GM19467 (cell line): ENCODE results near the gene PTPRC.
A peak's percentile ranks its signal among the peaks of the same experiment; 100 is the strongest.

Experiments
- ATAC-seq: cut with Tn5 transposase; IDR thresholded peaks from one replicate; pipeline ENCODE4 v1.9.1; 2021; ENCODE audit warnings: mild to moderate bottlenecking, moderate library complexity; ENCODE audit not compliant: unreplicated experiment

Gene PTPRC

GRCh38 chr1:198620951-198621824 lies 17.7 kb upstream of the PTPRC start:
- peak; percentile 69 for ATAC-seq

- no peak for ATAC-seq
These were observed 16.8 kb upstream of the PTPRC start for GRCh38 chr1:198622001-198622400.

- ATAC-seq: no peak
These were observed 14.8 kb upstream of the PTPRC start for GRCh38 chr1:198623752-198624647.

DNA sequence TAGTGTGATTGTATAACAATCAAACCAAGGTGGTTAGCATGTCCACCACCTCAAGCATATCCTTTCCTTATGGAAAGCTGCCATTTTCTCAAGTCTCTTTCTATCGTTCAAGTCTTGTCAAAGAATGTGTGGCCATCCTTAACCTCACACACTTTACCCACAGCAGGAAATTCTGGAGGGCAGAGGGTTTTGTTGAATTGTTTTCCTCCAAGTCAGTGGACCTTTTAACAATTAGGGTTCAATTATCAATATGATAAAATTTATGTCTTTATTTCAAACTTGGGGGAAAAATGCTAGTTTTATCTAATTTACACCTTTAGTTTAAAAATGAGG lies 14.2 kb upstream of the PTPRC start:
- no peak for ATAC-seq

GRCh38 chr1:198627436-198628066 lies 11.3 kb upstream of the PTPRC start:
- ATAC-seq: no peak

GRCh38 chr1:198628067-198628455 lies 10.8 kb upstream of the PTPRC start:
- no peak for ATAC-seq

- no peak for ATAC-seq
These were observed 9.2 kb upstream of the PTPRC start for GRCh38 chr1:198629610-198630009.

- no peak for ATAC-seq
These were observed 8.0 kb upstream of the PTPRC start for GRCh38 chr1:198630863-198631262.

- no peak for ATAC-seq
These were observed 7.5 kb upstream of the PTPRC start for GRCh38 chr1:198631292-198631691.

GRCh38 chr1:198632007-198632406 lies 6.8 kb upstream of the PTPRC start:
- ATAC-seq: no peak

GRCh38 chr1:198633675-198634121 lies 5.1 kb upstream of the PTPRC start:
- ATAC-seq: no peak

GRCh38 chr1:198635964-198636363 lies 2.9 kb upstream of the PTPRC start:
- no peak for ATAC-seq

DNA sequence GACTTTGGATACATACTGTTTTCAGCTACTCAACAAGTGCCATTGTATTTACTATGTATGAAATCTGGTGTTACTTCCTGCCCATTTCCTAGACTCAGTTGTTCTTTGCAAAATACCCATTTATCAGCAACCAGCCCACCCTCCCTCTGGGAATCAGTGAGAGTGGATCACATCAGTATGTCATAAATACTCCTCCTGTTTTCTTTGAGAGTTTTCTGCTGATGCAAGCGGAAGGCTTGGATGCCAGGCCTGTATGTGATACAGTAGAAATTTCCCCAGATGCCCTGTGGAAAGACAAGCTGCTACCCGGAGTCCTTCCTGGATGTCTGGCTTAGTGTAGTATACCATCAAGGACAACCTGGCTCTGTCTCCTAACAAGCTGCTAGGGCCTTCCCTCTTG lies 2.4 kb upstream of the PTPRC start:
- ATAC-seq: no peak

GRCh38 chr1:198637157-198637556 lies 1.7 kb upstream of the PTPRC start:
- ATAC-seq: no peak

DNA sequence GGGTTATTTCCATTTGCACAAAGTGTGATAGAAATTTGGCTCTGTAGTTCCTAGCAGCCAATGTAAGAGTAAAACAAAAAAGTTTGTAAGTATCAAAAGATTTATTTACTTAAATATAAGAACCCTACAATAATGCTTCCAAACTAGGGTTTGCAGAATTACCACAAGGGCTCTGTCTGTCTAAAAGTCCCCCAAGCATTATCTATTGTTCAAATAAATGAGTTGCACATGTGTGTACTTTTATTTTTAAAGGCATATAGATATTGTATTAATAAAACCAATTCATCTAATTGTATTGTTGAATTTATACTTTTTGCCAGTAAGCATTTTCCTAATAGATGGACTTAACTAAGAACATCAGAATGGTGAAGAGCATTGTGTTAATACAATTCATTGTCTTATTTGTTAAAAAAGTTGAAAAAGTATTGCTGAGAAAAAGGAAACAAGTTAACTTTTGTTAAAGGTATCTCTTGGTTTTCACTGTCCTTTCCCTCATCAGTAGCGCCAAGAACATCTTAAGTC lies 863 bp upstream of the PTPRC start:
- ATAC-seq: no peak

DNA sequence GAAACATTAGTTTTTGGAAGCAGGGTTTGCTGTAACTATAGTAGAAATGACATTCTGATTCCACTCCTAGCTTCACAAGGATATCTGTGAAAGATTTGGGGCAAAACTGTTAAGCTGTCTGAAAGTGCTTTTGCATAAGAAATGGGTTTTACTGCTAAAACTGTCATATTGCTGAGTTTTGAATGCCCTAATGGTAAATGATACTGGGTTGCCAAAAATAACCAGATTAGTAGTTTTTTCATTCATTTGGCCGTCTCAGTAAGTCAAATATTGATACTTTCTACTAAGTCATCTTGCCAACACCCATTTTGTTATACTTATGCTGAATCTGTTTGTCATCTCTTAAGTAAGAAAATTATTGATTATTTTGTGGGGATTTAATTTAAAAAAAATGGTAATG lies 399 bp upstream of the PTPRC start:
- peak; percentile 16 for ATAC-seq

GRCh38 chr1:198639671-198640143 lies 867 bp downstream of the PTPRC start:
- ATAC-seq: no peak

DNA sequence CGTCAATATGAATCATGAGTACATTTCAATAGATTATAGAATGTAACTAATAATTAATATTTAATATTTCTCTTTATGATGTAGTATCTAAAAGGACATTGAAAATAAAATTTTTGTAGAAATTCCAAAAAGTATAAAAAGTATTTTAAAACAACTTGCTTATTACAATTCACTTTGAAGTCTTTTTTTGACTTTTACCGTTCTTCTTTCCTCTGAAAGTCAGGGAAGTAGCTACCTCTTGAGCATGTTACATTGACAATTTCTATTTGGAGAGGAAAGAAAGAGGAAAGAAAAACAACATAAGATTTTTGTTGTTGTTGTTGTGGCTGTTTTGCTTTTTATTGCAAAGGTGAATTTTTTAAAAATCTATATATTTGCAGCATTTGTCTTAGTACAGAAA lies 1.3 kb downstream of the PTPRC start:
- ATAC-seq: no peak

DNA sequence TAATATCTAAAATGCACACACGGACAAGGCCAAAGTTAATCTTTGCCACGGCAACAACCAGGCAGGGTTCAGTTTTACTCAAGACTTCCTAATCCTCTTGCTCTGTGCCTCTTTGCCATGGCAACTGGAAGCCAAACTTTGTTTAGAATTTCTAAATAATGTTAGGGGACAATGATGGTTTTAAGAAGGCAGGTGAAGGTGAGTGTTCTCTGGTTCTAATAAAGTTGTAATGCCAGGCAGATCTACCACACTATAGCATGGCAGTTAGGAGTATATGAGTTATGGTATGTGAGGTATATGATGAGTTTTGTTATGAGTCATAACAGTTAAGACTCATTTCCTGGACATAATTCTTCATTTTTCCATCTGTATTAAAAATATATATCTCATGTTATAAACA lies 2.7 kb downstream of the PTPRC start:
- ATAC-seq: peak; percentile 52

DNA sequence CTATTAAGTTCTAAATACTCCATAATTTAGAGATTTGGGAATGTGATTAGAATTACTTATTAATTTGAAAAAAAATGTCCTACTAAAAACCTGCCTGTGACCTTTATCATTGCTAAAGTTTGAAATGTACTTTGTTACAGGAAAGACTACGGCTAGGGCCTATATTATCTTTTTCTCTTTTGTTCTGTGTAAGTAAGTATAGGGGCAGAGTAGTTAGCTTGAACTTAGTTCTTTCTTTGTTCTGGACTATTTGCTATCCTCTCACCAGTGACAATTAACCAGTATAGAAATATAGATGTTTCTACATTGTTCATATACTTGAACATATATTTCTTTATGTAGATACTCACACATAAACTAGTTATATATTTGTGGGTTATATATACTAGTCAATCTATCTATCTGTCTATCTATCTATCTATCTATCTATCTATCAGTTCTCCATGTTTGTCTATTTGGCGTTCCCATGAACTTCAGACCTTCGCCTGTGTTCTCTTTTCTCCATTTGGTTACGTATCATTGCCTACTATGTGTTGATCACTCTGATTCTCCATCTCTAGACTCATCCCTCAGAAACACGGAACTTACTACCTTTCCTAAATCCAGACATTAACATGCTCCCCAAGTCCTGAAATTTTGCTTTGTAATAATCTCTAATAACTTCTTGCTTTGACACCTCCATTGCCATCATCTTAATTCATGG lies 3.3 kb downstream of the PTPRC start:
- no peak for ATAC-seq

GRCh38 chr1:198642983-198643382 lies 4.1 kb downstream of the PTPRC start:
- no peak for ATAC-seq
